OCI-M2 (cell line): ENCODE measurements around the gene POLE3.
"Not testable (repeated sequence)": the region's sequence is repeated elsewhere in the genome, so short reads cannot be mapped to it uniquely, and the experiment has no call there.

ENCODE experiments used
- DNase-seq: peaks from one replicate; lab custom pipeline; 2025; ENCODE audit not compliant: unreplicated experiment; lab: John Stamatoyannopoulos, UW

POLE3 gene

GRCh38 chr9:113376634-113377567 lies 33.6 kb downstream of the POLE3 start, which contains the start of gene HDHD3:
Gene HDHD3, minus strand, starts transcription at chr9:113376986. Its CDS starts 2,632 bp downstream, at chr9:113374354.
- no peak for DNase-seq

GRCh38 chr9:113375057-113376023 lies 35.1 kb downstream of the POLE3 start:
- no peak for DNase-seq

- no peak for DNase-seq
Observed at GRCh38 chr9:113373676-113374392, 36.6 kb downstream of the POLE3 start.

- DNase-seq = no peak
Observed at GRCh38 chr9:113373256-113373655, 37.2 kb downstream of the POLE3 start.

GRCh38 chr9:113372059-113372458 lies 38.4 kb downstream of the POLE3 start:
- no peak for DNase-seq

GRCh38 chr9:113370806-113371325 lies 39.6 kb downstream of the POLE3 start:
- no peak for DNase-seq

- no peak for DNase-seq
Observed at GRCh38 chr9:113369855-113370140, 40.7 kb downstream of the POLE3 start.

- DNase-seq = peak; percentile 45
Observed at GRCh38 chr9:113368982-113369854, 41.3 kb downstream of the POLE3 start.

- DNase-seq = no peak
Observed at GRCh38 chr9:113368348-113368981, 42.0 kb downstream of the POLE3 start.

GRCh38 chr9:113365652-113366051 lies 44.8 kb downstream of the POLE3 start:
- DNase-seq = not testable (repeated sequence)

GRCh38 chr9:113364951-113365350 lies 45.5 kb downstream of the POLE3 start:
- no peak for DNase-seq

- DNase-seq = no peak
Observed at GRCh38 chr9:113363336-113363735, 47.1 kb downstream of the POLE3 start.

GRCh38 chr9:113361304-113362018 lies 49.0 kb downstream of the POLE3 start:
- no peak for DNase-seq

- DNase-seq = no peak
Observed at GRCh38 chr9:113360242-113360842, 50.1 kb downstream of the POLE3 start.

GRCh38 chr9:113359385-113359784 lies 51.1 kb downstream of the POLE3 start:
- no peak for DNase-seq
